Effector memory CD4-positive, alpha-beta T cell (primary cell): Measurements from ENCODE around the gene CSTPP1.

ENCODE experiments used
- DNase-seq, 3 donors: peaks; one replicate each; pipeline ENCODE4 v3.0.0-alpha.2; 2020
- H3K27ac ChIP-seq: 2 replicates; pipeline ENCODE4 v1.7.0; 2013; ENCODE audit warnings: mild to moderate bottlenecking, low read length, moderate library complexity; ENCODE audit not compliant: insufficient read depth, poor library complexity, severe bottlenecking
- H3K27me3 ChIP-seq: replicated peaks from 2 replicates; pipeline ENCODE4 v1.7.0; 2013; ENCODE audit warnings: mild to moderate bottlenecking, low read length; ENCODE audit not compliant: insufficient read depth, control insufficient read depth, poor library complexity, severe bottlenecking
- H3K36me3 ChIP-seq: 2 replicates; pipeline ENCODE4 v1.7.0; 2013; ENCODE audit warnings: mild to moderate bottlenecking, low read length, moderate library complexity; ENCODE audit not compliant: control insufficient read depth, insufficient read depth
- H3K4me1 ChIP-seq: 2 replicates; pipeline ENCODE4 v1.7.0; 2013; ENCODE audit warnings: low read length, mild to moderate bottlenecking; ENCODE audit not compliant: control insufficient read depth, insufficient read depth, poor library complexity, severe bottlenecking
- H3K4me3 ChIP-seq: 2 replicates; pipeline ENCODE4 v1.7.0; 2013; ENCODE audit warnings: low read length, low read depth, mild to moderate bottlenecking; ENCODE audit not compliant: insufficient read depth, poor library complexity, severe bottlenecking
- H3K9me3 ChIP-seq: 2 replicates; pipeline ENCODE4 v1.7.0; 2013; ENCODE audit warnings: mild to moderate bottlenecking, low read length, moderate library complexity; ENCODE audit not compliant: control insufficient read depth

CSTPP1 gene

GRCh38 chr11:47052165-47052564 is 115.6 kb downstream of the CSTPP1 start:
- no peaks in the 10 kb centered on the region for H3K4me1 ChIP-seq
- H3K4me3 ChIP-seq: no peak overlapping the region
- H3K9me3 ChIP-seq: no peaks in the 10 kb centered on the region
- DNase-seq: no peak
- H3K36me3 ChIP-seq: no peaks in the 10 kb centered on the region
- H3K27me3 ChIP-seq: no peaks in the 10 kb centered on the region
- no peak overlapping the region for H3K27ac ChIP-seq

GRCh38 chr11:47052576-47052975 is 116.0 kb downstream of the CSTPP1 start:
- Histone ChIP-seq H3K4me1 (no peaks in the 10 kb centered on the region), H3K4me3 (no peak overlapping the region)
- DNase-seq: no peak

GRCh38 chr11:47055534-47055933 is 119.0 kb downstream of the CSTPP1 start:
- H3K9me3 ChIP-seq: no peaks in the 10 kb centered on the region
- H3K4me1 ChIP-seq: no peaks in the 10 kb centered on the region
- H3K4me3 ChIP-seq: no peak overlapping the region
- no peak for DNase-seq
- H3K27ac ChIP-seq: no peak overlapping the region
- no peaks in the 10 kb centered on the region for H3K36me3 ChIP-seq
- no peaks in the 10 kb centered on the region for H3K27me3 ChIP-seq

More at GRCh38 chr11:47052576-47052975, 116.0 kb downstream of the CSTPP1 start:
- Histone ChIP-seq H3K27me3 (no peaks in the 10 kb centered on the region), H3K27ac (no peak overlapping the region), H3K36me3 (no peaks in the 10 kb centered on the region), H3K9me3 (no peaks in the 10 kb centered on the region)

- Histone ChIP-seq H3K27ac (no peak overlapping the region), H3K9me3 (no peaks in the 10 kb centered on the region), H3K36me3 (no peaks in the 10 kb centered on the region), H3K4me3 (no peak overlapping the region), H3K27me3 (no peaks in the 10 kb centered on the region), H3K4me1 (no peaks in the 10 kb centered on the region)
- no peak for DNase-seq
These were observed 119.8 kb downstream of the CSTPP1 start for GRCh38 chr11:47056261-47056915.

- H3K4me3 ChIP-seq: no peak overlapping the region
- no peak for DNase-seq
- no peaks in the 10 kb centered on the region for H3K9me3 ChIP-seq
- H3K27me3 ChIP-seq: no peaks in the 10 kb centered on the region
- no peak overlapping the region for H3K27ac ChIP-seq
- no peaks in the 10 kb centered on the region for H3K36me3 ChIP-seq
- no peaks in the 10 kb centered on the region for H3K4me1 ChIP-seq
These were observed 120.8 kb downstream of the CSTPP1 start for GRCh38 chr11:47057365-47057764.

DNA sequence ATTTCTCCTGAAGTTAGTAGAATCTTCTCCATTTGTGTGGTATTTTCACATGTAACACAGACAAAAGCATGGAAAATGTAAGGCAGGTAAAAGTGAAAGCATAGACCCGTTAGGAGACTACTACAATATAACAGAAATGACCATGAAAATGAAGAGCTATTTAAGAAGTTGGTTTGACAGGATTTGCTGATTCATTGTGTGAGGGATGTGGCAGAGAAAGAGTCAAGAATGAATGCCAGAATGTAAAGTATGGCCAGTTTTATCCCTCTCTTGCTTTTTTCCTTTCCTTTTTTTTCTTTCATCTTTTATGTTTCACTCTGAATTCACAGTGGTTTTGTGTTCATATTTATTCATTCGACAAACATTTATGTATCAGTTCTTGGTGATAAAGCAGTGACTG is 124.2 kb downstream of the CSTPP1 start:
- Histone ChIP-seq H3K36me3 (no peaks in the 10 kb centered on the region), H3K27me3 (no peaks in the 10 kb centered on the region), H3K4me3 (no peak overlapping the region), H3K4me1 (no peaks in the 10 kb centered on the region), H3K27ac (no peak overlapping the region), H3K9me3 (no peaks in the 10 kb centered on the region)
- DNase-seq: no peak

DNA sequence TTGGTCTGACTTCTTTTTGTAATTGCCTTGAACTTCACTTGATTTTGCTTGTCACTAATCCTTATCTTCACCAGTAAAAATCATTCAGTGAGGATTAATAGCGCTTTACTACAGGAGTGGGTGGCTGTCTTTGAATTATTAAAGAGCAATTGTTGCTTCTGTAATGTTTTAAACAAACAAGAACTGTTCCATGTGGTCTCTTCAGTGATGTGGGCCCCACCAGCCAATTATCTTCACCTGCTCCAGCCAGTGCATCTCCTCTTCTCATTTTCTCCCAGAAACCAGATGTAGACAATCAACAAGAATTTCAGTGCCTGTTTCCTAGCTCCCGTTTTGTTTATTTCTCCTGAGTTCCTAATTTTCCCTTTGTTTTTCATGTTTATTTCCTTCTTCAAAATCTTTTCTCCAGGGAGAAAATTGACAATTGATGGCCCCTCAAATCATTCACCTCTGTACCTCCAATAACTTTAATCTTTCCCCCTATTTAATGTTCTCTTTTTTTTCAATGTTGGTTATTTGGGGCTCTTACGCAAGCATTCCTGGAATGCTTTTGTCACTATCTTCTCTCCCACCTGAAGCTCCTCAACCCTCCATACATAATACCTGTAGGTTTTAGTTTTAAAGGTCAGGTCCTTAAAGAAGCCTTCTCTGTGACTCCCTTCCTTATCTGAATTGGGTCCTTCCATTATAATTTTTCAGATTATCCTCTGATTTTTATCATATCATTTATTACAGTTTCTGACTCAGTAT is 125.0 kb downstream of the CSTPP1 start:
- H3K4me1 ChIP-seq: no peaks in the 10 kb centered on the region
- H3K27me3 ChIP-seq: no peaks in the 10 kb centered on the region
- no peak overlapping the region for H3K4me3 ChIP-seq
- H3K9me3 ChIP-seq: no peaks in the 10 kb centered on the region
- H3K36me3 ChIP-seq: no peaks in the 10 kb centered on the region
- no peak for DNase-seq
- no peak overlapping the region for H3K27ac ChIP-seq

DNA sequence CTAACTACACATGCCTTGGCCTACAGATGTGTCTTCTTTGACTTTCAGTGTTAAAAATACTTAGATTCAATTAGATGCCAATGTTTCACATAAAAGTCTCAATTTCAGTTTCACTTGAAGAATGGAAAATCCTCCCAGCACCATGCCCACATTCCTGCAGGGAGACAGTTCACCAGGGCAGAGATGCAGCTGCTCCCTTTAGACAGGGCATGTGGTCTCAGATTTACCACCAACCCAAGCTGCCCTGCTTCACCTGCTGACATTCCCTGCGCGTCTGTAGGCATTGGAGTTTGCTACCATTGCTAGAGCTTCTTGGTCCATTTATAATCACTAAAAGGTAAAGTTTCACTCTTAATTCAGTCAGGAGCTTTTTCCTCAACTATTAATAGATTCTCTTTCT is 126.2 kb downstream of the CSTPP1 start:
- Histone ChIP-seq H3K4me1 (no peaks in the 10 kb centered on the region), H3K36me3 (no peaks in the 10 kb centered on the region), H3K27ac (no peak overlapping the region), H3K27me3 (no peaks in the 10 kb centered on the region), H3K4me3 (no peak overlapping the region), H3K9me3 (no peaks in the 10 kb centered on the region)
- DNase-seq: no peak

- no peak for DNase-seq
- H3K4me1 ChIP-seq: no peaks in the 10 kb centered on the region
- H3K27me3 ChIP-seq: no peaks in the 10 kb centered on the region
- no peak overlapping the region for H3K27ac ChIP-seq
- no peaks in the 10 kb centered on the region for H3K36me3 ChIP-seq
- no peak overlapping the region for H3K4me3 ChIP-seq
- no peaks in the 10 kb centered on the region for H3K9me3 ChIP-seq
These were observed 130.8 kb downstream of the CSTPP1 start for GRCh38 chr11:47067401-47067800.

GRCh38 chr11:47070769-47071168 is 134.2 kb downstream of the CSTPP1 start:
- H3K27ac ChIP-seq: no peak overlapping the region
- no peaks in the 10 kb centered on the region for H3K36me3 ChIP-seq
- no peak overlapping the region for H3K4me3 ChIP-seq
- no peak for DNase-seq
- no peaks in the 10 kb centered on the region for H3K9me3 ChIP-seq
- no peaks in the 10 kb centered on the region for H3K4me1 ChIP-seq
- H3K27me3 ChIP-seq: no peaks in the 10 kb centered on the region
